A673 (cell line): ENCODE data around the gene LDB2.

ENCODE experiments used
- EZH2 ChIP-seq: fragments of 200-600 bp; sonication (generic); IDR thresholded peaks from 2 replicates; pipeline ENCODE4 v1.6.1; 2017; ENCODE audit warnings: borderline replicate concordance, low read depth, mild to moderate bottlenecking, mixed read lengths, antibody characterized with exemption, low read length; ENCODE audit not compliant: poor library complexity, severe bottlenecking
- TF ChIP-seq, protein P1 (sequence below): fragments of 300-800, 200-600 bp; sonication (generic); conservative IDR thresholded peaks from 2 replicates; pipeline ENCODE4 v1.5.1; 2017; ENCODE audit warnings: low read depth, mild to moderate bottlenecking, antibody characterized with exemption, low read length, moderate library complexity, mixed read lengths

DNA sequence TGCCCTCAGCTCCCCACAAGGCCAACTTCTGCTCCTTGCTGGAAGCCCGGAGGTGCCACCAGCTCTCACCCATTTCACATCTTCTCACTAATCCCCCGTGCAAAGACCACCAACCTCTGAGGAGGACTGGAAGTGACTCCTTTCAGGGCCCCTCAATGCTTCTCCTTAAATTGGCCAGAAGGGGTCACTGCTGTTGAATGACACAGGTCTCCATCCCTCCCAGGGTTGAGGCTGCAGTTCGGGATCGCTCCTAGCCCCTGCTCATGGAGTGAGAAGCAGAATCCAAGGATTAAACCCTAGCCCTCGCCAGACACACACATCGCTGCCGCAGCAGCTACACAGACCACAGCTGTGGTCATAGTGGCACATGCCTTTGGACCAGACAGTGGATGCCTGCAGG is 392.7 kb downstream of the LDB2 start:
- TF ChIP-seq, protein P1, sequence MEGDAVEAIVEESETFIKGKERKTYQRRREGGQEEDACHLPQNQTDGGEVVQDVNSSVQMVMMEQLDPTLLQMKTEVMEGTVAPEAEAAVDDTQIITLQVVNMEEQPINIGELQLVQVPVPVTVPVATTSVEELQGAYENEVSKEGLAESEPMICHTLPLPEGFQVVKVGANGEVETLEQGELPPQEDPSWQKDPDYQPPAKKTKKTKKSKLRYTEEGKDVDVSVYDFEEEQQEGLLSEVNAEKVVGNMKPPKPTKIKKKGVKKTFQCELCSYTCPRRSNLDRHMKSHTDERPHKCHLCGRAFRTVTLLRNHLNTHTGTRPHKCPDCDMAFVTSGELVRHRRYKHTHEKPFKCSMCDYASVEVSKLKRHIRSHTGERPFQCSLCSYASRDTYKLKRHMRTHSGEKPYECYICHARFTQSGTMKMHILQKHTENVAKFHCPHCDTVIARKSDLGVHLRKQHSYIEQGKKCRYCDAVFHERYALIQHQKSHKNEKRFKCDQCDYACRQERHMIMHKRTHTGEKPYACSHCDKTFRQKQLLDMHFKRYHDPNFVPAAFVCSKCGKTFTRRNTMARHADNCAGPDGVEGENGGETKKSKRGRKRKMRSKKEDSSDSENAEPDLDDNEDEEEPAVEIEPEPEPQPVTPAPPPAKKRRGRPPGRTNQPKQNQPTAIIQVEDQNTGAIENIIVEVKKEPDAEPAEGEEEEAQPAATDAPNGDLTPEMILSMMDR: peak; percentile 55
- no peak for TF ChIP-seq EZH2
